HL-60 (cell line): ENCODE measurements around the gene CAMSAP1.

ENCODE experiments used
- POLR2AphosphoS5 ChIP-seq: IDR thresholded peaks from 2 replicates; pipeline ENCODE4 v1.6.1; 2012; ENCODE audit warnings: low read depth
- SPI1 ChIP-seq: IDR thresholded peaks from 2 replicates; pipeline ENCODE4 v1.6.1; 2012; ENCODE audit warnings: low read depth, mild to moderate bottlenecking, borderline replicate concordance
- TF ChIP-seq, protein P1 (sequence below): IDR thresholded peaks from one replicate; pipeline ENCODE4 v1.5.1; 2011; ENCODE audit warnings: low read length, control low read depth, inconsistent platforms; ENCODE audit not compliant: insufficient read depth
- TF ChIP-seq, protein P2 (sequence below): IDR thresholded peaks from 2 replicates; pipeline ENCODE4 v1.6.1; 2012; ENCODE audit warnings: low read depth; ENCODE audit not compliant: insufficient replicate concordance

DNA sequence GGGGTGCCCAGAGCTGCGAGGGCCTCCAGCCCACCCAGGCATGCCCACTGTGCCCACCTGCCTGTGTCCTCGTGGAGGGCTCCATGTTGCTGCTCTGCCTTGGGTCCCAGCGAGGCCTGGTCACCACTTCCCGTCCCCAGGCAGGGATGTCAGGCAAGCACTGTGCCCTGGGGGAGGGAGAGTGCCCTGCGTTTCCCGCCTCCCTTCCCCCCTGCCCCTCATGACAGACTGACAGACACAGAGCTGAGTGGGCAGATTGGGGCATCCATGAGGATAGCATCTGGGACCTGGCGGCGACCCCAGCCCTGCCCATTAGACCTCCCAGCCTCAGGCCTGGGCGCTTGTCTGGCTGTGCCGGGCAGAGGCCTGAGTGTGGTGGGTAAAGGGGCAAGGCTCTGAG is 148.5 kb downstream of the CAMSAP1 start:
- TF ChIP-seq POLR2AphosphoS5 (no peak), SPI1 (no peak)
- TF ChIP-seq, protein P1, sequence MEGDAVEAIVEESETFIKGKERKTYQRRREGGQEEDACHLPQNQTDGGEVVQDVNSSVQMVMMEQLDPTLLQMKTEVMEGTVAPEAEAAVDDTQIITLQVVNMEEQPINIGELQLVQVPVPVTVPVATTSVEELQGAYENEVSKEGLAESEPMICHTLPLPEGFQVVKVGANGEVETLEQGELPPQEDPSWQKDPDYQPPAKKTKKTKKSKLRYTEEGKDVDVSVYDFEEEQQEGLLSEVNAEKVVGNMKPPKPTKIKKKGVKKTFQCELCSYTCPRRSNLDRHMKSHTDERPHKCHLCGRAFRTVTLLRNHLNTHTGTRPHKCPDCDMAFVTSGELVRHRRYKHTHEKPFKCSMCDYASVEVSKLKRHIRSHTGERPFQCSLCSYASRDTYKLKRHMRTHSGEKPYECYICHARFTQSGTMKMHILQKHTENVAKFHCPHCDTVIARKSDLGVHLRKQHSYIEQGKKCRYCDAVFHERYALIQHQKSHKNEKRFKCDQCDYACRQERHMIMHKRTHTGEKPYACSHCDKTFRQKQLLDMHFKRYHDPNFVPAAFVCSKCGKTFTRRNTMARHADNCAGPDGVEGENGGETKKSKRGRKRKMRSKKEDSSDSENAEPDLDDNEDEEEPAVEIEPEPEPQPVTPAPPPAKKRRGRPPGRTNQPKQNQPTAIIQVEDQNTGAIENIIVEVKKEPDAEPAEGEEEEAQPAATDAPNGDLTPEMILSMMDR, result no peak
- TF ChIP-seq, protein P2, sequence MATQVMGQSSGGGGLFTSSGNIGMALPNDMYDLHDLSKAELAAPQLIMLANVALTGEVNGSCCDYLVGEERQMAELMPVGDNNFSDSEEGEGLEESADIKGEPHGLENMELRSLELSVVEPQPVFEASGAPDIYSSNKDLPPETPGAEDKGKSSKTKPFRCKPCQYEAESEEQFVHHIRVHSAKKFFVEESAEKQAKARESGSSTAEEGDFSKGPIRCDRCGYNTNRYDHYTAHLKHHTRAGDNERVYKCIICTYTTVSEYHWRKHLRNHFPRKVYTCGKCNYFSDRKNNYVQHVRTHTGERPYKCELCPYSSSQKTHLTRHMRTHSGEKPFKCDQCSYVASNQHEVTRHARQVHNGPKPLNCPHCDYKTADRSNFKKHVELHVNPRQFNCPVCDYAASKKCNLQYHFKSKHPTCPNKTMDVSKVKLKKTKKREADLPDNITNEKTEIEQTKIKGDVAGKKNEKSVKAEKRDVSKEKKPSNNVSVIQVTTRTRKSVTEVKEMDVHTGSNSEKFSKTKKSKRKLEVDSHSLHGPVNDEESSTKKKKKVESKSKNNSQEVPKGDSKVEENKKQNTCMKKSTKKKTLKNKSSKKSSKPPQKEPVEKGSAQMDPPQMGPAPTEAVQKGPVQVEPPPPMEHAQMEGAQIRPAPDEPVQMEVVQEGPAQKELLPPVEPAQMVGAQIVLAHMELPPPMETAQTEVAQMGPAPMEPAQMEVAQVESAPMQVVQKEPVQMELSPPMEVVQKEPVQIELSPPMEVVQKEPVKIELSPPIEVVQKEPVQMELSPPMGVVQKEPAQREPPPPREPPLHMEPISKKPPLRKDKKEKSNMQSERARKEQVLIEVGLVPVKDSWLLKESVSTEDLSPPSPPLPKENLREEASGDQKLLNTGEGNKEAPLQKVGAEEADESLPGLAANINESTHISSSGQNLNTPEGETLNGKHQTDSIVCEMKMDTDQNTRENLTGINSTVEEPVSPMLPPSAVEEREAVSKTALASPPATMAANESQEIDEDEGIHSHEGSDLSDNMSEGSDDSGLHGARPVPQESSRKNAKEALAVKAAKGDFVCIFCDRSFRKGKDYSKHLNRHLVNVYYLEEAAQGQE, result no peak
